Neural cell (in vitro differentiated cells): ENCODE data around the gene PGBD2. TPM values are rescaled to one million over a fixed set of nuclear protein-coding genes. Genes with fewer than 3 reads are reported as not detected.
A peak's percentile ranks its signal among the peaks of the same experiment; 100 is the strongest.

Source experiments
- H2AFZ ChIP-seq: fragments of 200-600, 300-800 bp; sonication (generic), shearing (Covaris generic); 2 replicates; pipeline ENCODE4 v1.6.0; 2014; ENCODE audit warnings: low read depth, mild to moderate bottlenecking, antibody characterized with exemption, low read length, moderate library complexity
- H3F3A ChIP-seq: fragments of 200-600 bp; shearing (Covaris generic); 2 replicates; pipeline ENCODE4 v1.6.1; 2016; ENCODE audit warnings: mild to moderate bottlenecking, moderate library complexity, mixed read lengths, antibody characterized with exemption, low read length; ENCODE audit not compliant: insufficient read depth, poor library complexity, severe bottlenecking
- H3K27ac ChIP-seq: fragments of 200-600, 300-800 bp; sonication (generic), shearing (Covaris generic); 2 replicates; pipeline ENCODE4 v1.5.1; 2014; ENCODE audit warnings: mild to moderate bottlenecking, low read length, moderate library complexity
- H3K27me3 ChIP-seq: fragments of 300-800, 200-600 bp; sonication (generic), shearing (Covaris generic); 2 replicates; pipeline ENCODE4 v1.6.0; 2014; ENCODE audit warnings: mild to moderate bottlenecking, low read depth, low read length, moderate library complexity; ENCODE audit not compliant: insufficient read depth
- H3K36me3 ChIP-seq: fragments of 300-800, 200-600 bp; sonication (generic), shearing (Covaris generic); 2 replicates; pipeline ENCODE4 v1.5.1; 2014; ENCODE audit warnings: mild to moderate bottlenecking, antibody characterized with exemption, low read length, moderate library complexity; ENCODE audit not compliant: insufficient read depth
- H3K4me2 ChIP-seq: fragments of 300-800, 200-600 bp; sonication (generic), shearing (Covaris generic); 2 replicates; pipeline ENCODE4 v1.6.0; 2014; ENCODE audit warnings: mild to moderate bottlenecking, low read length
- H3K4me3 ChIP-seq: fragments of 300-800, 200-600 bp; sonication (generic), shearing (Covaris generic); 2 replicates; pipeline ENCODE4 v1.5.1; 2014; ENCODE audit warnings: mild to moderate bottlenecking, low read length, moderate library complexity
- H3K79me2 ChIP-seq: fragments of 200-600 bp; shearing (Covaris generic); replicated peaks from 2 replicates; pipeline ENCODE4 v1.6.0; 2014; ENCODE audit warnings: mild to moderate bottlenecking, low read length, moderate library complexity; ENCODE audit not compliant: insufficient read depth
- H3K9ac ChIP-seq: fragments of 300-800, 200-600 bp; sonication (generic), shearing (Covaris generic); 2 replicates; pipeline ENCODE4 v1.6.1; 2016; ENCODE audit warnings: mild to moderate bottlenecking, low read length, mixed read lengths
- H3K9me2 ChIP-seq: fragments of 200-600 bp; shearing (Covaris generic); 2 replicates; pipeline ENCODE4 v1.6.1; 2016; ENCODE audit warnings: mild to moderate bottlenecking, low read length, mixed read lengths; ENCODE audit not compliant: insufficient read depth
- H3K9me3 ChIP-seq: fragments of 200-600, 300-800 bp; sonication (generic), shearing (Covaris generic); 2 replicates; pipeline ENCODE4 v1.6.1; 2016; ENCODE audit warnings: mild to moderate bottlenecking, mixed run types, low read length, moderate library complexity, mixed read lengths
- H4K20me1 ChIP-seq: fragments of 200-600 bp; shearing (Covaris generic); 2 replicates; pipeline ENCODE4 v1.6.1; 2016; ENCODE audit warnings: mild to moderate bottlenecking, mixed run types; ENCODE audit not compliant: insufficient read depth
- EP300 ChIP-seq: fragments of 450-650 bp; conservative IDR thresholded peaks from 2 replicates; pipeline ENCODE4 v1.6.1; 2014; ENCODE audit warnings: antibody characterized with exemption, mild to moderate bottlenecking, moderate library complexity; ENCODE audit not compliant: poor library complexity, severe bottlenecking
- EZH2 ChIP-seq: fragments of 200-600, 300-800 bp; shearing (Covaris generic), sonication (generic); IDR thresholded peaks from 2 replicates; pipeline ENCODE4 v1.6.1; 2014; ENCODE audit warnings: antibody characterized with exemption, low read length, borderline replicate concordance, mild to moderate bottlenecking; ENCODE audit not compliant: insufficient read depth, poor library complexity, severe bottlenecking
- MXI1 ChIP-seq: fragments of 450-650 bp; conservative IDR thresholded peaks from 2 replicates; pipeline ENCODE4 v1.6.1; 2014; ENCODE audit warnings: antibody characterized with exemption, mild to moderate bottlenecking; ENCODE audit not compliant: poor library complexity, severe bottlenecking
- POLR2AphosphoS5 ChIP-seq: IDR thresholded peaks from 2 replicates; pipeline ENCODE4 v1.6.1; 2012
- RAD21 ChIP-seq: fragments of 450-650 bp; conservative IDR thresholded peaks from 2 replicates; pipeline ENCODE4 v1.6.1; 2014; ENCODE audit warnings: antibody characterized with exemption, mild to moderate bottlenecking, moderate library complexity
- SMC3 ChIP-seq: fragments of 450-650 bp; conservative IDR thresholded peaks from 2 replicates; pipeline ENCODE4 v1.6.1; 2014; ENCODE audit warnings: antibody characterized with exemption, mild to moderate bottlenecking, moderate library complexity; ENCODE audit not compliant: poor library complexity
- TAF1 ChIP-seq: IDR thresholded peaks from 2 replicates; pipeline ENCODE4 v1.6.1; 2012; ENCODE audit warnings: low read depth
- polyA plus RNA-seq: library from polyadenylated mRNA; depleted of rRNA; stranded (reverse); fragments of >200 nt; gene quantifications from 2 replicates; pipeline ENCODE4 v1.2.3, GENCODE V29; 2014
- TF ChIP-seq, protein P1 (sequence below): fragments of 450-650 bp; IDR thresholded peaks from 2 replicates; pipeline ENCODE4 v1.5.1; 2014; ENCODE audit warnings: antibody characterized with exemption, mild to moderate bottlenecking, moderate library complexity; ENCODE audit not compliant: poor library complexity, severe bottlenecking
- TF ChIP-seq, protein P2 (sequence below): IDR thresholded peaks from 2 replicates; pipeline ENCODE4 v1.6.1; 2012; ENCODE audit warnings: borderline replicate concordance

PGBD2 gene
- polyA plus RNA-seq, 1 donor from 2014 or later = 8.1 TPM

DNA sequence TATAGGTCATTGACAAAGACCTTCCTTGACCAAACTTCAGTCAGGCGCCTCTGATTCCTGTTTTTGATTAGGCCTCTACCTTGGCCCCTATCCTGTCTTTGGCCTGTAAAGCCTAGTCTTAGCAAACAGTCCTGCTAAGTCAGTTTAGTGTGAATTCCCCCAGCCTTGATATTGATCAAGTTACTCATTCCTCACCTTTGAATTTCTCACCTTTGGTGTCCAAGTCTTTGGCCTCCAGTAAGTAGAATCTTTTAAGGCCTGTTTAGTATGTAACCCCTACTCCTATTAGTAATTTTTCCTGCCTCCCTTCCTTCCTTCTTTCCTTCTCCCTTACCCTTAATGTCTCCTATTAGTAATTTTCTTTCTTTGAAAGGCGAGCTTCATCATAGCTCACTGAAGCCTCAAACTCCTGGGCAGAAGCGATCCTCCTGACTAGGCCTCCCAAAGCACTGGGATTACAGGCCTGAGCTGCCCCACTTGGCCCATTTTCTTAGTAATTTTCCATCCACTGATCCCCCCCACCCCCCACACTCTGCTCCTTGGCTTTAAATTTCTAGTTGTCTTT is 34.1 kb upstream of the PGBD2 start:
- Histone ChIP-seq H3K9me3 (no peaks in the 10 kb centered on the region), H3K9ac (peak overlapping the region; percentile 81), H2AFZ (peak overlapping the region; percentile 36), H3K9me2 (no peaks in the 10 kb centered on the region), H3K27me3 (no peaks in the 10 kb centered on the region), H3K4me3 (peak overlapping the region; percentile 82), H3K27ac (peak overlapping the region; percentile 95), H4K20me1 (no peaks in the 10 kb centered on the region), H3K36me3 (no peaks in the 10 kb centered on the region), H3K79me2 (no peaks in the 10 kb centered on the region), H3K4me2 (peak overlapping the region; percentile 28), H3F3A (peaks cover 9% of the 10 kb centered on the region)
- TF ChIP-seq EP300 (no peak), EZH2 (no peak), TAF1 (no peak), POLR2AphosphoS5 (no peak), MXI1 (no peak), RAD21 (no peak), SMC3 (no peak)
- TF ChIP-seq, protein P1, sequence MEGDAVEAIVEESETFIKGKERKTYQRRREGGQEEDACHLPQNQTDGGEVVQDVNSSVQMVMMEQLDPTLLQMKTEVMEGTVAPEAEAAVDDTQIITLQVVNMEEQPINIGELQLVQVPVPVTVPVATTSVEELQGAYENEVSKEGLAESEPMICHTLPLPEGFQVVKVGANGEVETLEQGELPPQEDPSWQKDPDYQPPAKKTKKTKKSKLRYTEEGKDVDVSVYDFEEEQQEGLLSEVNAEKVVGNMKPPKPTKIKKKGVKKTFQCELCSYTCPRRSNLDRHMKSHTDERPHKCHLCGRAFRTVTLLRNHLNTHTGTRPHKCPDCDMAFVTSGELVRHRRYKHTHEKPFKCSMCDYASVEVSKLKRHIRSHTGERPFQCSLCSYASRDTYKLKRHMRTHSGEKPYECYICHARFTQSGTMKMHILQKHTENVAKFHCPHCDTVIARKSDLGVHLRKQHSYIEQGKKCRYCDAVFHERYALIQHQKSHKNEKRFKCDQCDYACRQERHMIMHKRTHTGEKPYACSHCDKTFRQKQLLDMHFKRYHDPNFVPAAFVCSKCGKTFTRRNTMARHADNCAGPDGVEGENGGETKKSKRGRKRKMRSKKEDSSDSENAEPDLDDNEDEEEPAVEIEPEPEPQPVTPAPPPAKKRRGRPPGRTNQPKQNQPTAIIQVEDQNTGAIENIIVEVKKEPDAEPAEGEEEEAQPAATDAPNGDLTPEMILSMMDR = no peak
- TF ChIP-seq, protein P2, sequence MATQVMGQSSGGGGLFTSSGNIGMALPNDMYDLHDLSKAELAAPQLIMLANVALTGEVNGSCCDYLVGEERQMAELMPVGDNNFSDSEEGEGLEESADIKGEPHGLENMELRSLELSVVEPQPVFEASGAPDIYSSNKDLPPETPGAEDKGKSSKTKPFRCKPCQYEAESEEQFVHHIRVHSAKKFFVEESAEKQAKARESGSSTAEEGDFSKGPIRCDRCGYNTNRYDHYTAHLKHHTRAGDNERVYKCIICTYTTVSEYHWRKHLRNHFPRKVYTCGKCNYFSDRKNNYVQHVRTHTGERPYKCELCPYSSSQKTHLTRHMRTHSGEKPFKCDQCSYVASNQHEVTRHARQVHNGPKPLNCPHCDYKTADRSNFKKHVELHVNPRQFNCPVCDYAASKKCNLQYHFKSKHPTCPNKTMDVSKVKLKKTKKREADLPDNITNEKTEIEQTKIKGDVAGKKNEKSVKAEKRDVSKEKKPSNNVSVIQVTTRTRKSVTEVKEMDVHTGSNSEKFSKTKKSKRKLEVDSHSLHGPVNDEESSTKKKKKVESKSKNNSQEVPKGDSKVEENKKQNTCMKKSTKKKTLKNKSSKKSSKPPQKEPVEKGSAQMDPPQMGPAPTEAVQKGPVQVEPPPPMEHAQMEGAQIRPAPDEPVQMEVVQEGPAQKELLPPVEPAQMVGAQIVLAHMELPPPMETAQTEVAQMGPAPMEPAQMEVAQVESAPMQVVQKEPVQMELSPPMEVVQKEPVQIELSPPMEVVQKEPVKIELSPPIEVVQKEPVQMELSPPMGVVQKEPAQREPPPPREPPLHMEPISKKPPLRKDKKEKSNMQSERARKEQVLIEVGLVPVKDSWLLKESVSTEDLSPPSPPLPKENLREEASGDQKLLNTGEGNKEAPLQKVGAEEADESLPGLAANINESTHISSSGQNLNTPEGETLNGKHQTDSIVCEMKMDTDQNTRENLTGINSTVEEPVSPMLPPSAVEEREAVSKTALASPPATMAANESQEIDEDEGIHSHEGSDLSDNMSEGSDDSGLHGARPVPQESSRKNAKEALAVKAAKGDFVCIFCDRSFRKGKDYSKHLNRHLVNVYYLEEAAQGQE = no peak

DNA sequence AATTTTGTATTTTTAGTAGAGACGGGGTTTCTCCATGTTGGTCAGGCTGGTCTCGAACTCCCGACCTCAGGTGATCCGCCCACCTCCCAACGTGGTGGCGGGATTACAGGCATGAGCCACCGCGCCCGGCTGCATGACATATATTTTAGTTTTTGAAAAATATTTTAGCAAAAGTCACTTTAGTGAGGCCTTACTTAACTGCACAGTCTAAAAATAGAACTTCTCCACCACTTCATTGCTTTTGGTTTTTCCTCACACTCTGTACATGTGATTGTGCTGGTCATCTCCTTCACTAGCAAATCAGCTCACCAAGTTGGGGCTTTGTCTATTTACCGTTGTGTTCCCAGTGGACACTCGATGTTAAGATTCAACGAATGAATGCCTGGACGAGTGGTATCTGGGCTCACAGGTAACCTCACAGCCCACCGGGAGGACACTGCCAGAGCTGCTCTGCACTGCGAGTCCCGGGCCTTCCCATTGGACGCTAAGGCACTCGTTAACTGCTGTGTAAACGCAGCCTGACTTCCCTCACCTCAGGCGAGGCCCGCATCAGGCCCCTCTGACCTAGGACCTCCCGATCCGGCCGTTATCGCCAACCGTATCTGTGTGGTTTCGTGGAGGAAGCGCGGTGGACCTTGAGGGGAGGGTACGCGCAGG is 33.2 kb upstream of the PGBD2 start:
- Histone ChIP-seq H3K9me3 (no peaks in the 10 kb centered on the region), H2AFZ (peak overlapping the region; percentile 49), H3K4me3 (peak overlapping the region; percentile 82), H3K9me2 (no peaks in the 10 kb centered on the region), H3K27ac (peak overlapping the region; percentile 95), H4K20me1 (no peaks in the 10 kb centered on the region), H3K79me2 (no peaks in the 10 kb centered on the region), H3F3A (peaks cover 9% of the 10 kb centered on the region), H3K27me3 (no peaks in the 10 kb centered on the region), H3K9ac (peak overlapping the region; percentile 81), H3K36me3 (no peaks in the 10 kb centered on the region), H3K4me2 (peak overlapping the region; percentile 43)
- TF ChIP-seq RAD21 (no peak), EZH2 (no peak), MXI1 (peak; percentile 76), TAF1 (no peak), POLR2AphosphoS5 (peak; percentile 14), EP300 (no peak), SMC3 (no peak)
- TF ChIP-seq, protein P2 = no peak
- TF ChIP-seq, protein P1 = no peak
